ENCODE data around the gene AHI1. TPM values are rescaled to one million over a fixed set of nuclear protein-coding genes. Genes with fewer than 3 reads are reported as not detected.

AHI1 gene
- total and polyA plus RNA-seq, 4 donors = 5.2 to 51.7 (median 23.8) TPM

- H3K9ac ChIP-seq (ENCODE audit: insufficient read depth in 1 of 2, low read length in 2 of 2) = no peak overlapping the region
- TF ChIP-seq CTCF (IDR thresholded peaks at IDR 0.05; ENCODE audit: control extremely low read depth, extremely low read depth) = no peak
- no peaks in the 10 kb centered on the region for H3K9me3 ChIP-seq (ENCODE audit: control insufficient read depth in 4 of 4, insufficient read depth in 3 of 4, low read length in 3 of 4)
- ATAC-seq (ENCODE audit: insufficient read depth, low FRiP score) (no peak), DNase-seq (no peak)
- no peaks in the 10 kb centered on the region for H3K4me1 ChIP-seq (ENCODE audit: control insufficient read depth in 5 of 5, insufficient read depth in 5 of 5, low read length in 5 of 5)
- no peaks in the 10 kb centered on the region for H3K27me3 ChIP-seq (ENCODE audit: control insufficient read depth in 3 of 3, insufficient read depth in 3 of 3, low read length in 2 of 3)
- WGBS, 2 donors = 86 to 93% methylated on average over 1 of the region's 1 CpG
- peaks cover 0 to 7% (median 3%) of the 10 kb centered on the region in 4 donors for H3K36me3 ChIP-seq (ENCODE audit: control insufficient read depth in 4 of 4, insufficient read depth in 4 of 4, low read length in 4 of 4)
- H3K4me3 ChIP-seq = no peak overlapping the region
- H3K27ac ChIP-seq (ENCODE audit: low read depth in 1 of 2, low read length in 1 of 2) = no peak overlapping the region
Observed at GRCh38 chr6:135314543-135314942, 183.0 kb downstream of the AHI1 start.

- Histone ChIP-seq H3K27ac (ENCODE audit: low read depth in 1 of 2, low read length in 1 of 2) (no peak overlapping the region), H3K9ac (ENCODE audit: insufficient read depth in 1 of 2, low read length in 2 of 2) (no peak overlapping the region), H3K4me1 (ENCODE audit: control insufficient read depth in 5 of 5, insufficient read depth in 5 of 5, low read length in 5 of 5) (no peaks in the 10 kb centered on the region), H3K4me3 (no peak overlapping the region), H3K27me3 (ENCODE audit: control insufficient read depth in 3 of 3, insufficient read depth in 3 of 3, low read length in 2 of 3) (no peaks in the 10 kb centered on the region), H3K9me3 (ENCODE audit: control insufficient read depth in 4 of 4, insufficient read depth in 3 of 4, low read length in 3 of 4) (no peaks in the 10 kb centered on the region), H3K36me3 (ENCODE audit: control insufficient read depth in 4 of 4, insufficient read depth in 4 of 4, low read length in 4 of 4) (peaks cover 0 to 4% (median 1%) of the 10 kb centered on the region in 4 donors)
- no peak for DNase-seq
- no peak for TF ChIP-seq CTCF (IDR thresholded peaks at IDR 0.05; ENCODE audit: control extremely low read depth, extremely low read depth)
- ATAC-seq (ENCODE audit: insufficient read depth, low FRiP score) = no peak
- 83 to 93% methylated on average over 4 of the region's 4 CpGs for WGBS, 2 donors
Observed at GRCh38 chr6:135311446-135312200, 185.9 kb downstream of the AHI1 start.

- Histone ChIP-seq H3K4me1 (ENCODE audit: control insufficient read depth in 5 of 5, insufficient read depth in 5 of 5, low read length in 5 of 5) (no peaks in the 10 kb centered on the region), H3K27ac (ENCODE audit: low read depth in 1 of 2, low read length in 1 of 2) (no peak overlapping the region), H3K9me3 (ENCODE audit: control insufficient read depth in 4 of 4, insufficient read depth in 3 of 4, low read length in 3 of 4) (no peaks in the 10 kb centered on the region), H3K36me3 (ENCODE audit: control insufficient read depth in 4 of 4, insufficient read depth in 4 of 4, low read length in 4 of 4) (peaks cover 0 to 3% (median 1%) of the 10 kb centered on the region in 4 donors), H3K27me3 (ENCODE audit: control insufficient read depth in 3 of 3, insufficient read depth in 3 of 3, low read length in 2 of 3) (no peaks in the 10 kb centered on the region), H3K4me3 (no peak overlapping the region), H3K9ac (ENCODE audit: insufficient read depth in 1 of 2, low read length in 2 of 2) (no peak overlapping the region)
- ATAC-seq (ENCODE audit: insufficient read depth, low FRiP score) = no peak
- 33 to 61% methylated on average over 1 of the region's 1 CpG for WGBS, 2 donors
- peak in 2 of 3 donors; percentile 6 to 10 for DNase-seq
- no peak for TF ChIP-seq CTCF (IDR thresholded peaks at IDR 0.05; ENCODE audit: control extremely low read depth, extremely low read depth)
Observed at GRCh38 chr6:135310291-135310690, 187.2 kb downstream of the AHI1 start.
